ENCODE results near the gene TBX19. TPM values are rescaled to one million over a fixed set of nuclear protein-coding genes. Genes with fewer than 3 reads are reported as not detected.
A peak's percentile ranks its signal among the peaks of the same experiment; 100 is the strongest.

TBX19 gene
- total RNA-seq, 1 experiment from 2014 or later, result 0.36 TPM

- no peaks in the 10 kb centered on the region for H4K20me1 ChIP-seq (ENCODE audit: low read length)
- no peaks in the 10 kb centered on the region for H3K9me2 ChIP-seq (replicated peaks; ENCODE audit: low read length)
- no peaks in the 10 kb centered on the region for H3K9me3 ChIP-seq (ENCODE audit: low read length)
- no peak overlapping the region for H3K4me2 ChIP-seq (ENCODE audit: low read length)
- H3K27me3 ChIP-seq (ENCODE audit: low read length), result no peaks in the 10 kb centered on the region
- H3K4me1 ChIP-seq (ENCODE audit: insufficient read depth, low read length), result peaks cover 38% of the 10 kb centered on the region
- H3K4me3 ChIP-seq (ENCODE audit: low read length), result no peak overlapping the region
- intact Hi-C loops (cut with micrococcal nuclease), result loop anchor here (1.0 kb wide), 1 partner anchor 12 kb away; no protein-coding TSS in a partner anchor
- H3K36me3 ChIP-seq (ENCODE audit: low read depth, low read length), result no peaks in the 10 kb centered on the region
- TF ChIP-seq, protein P1, sequence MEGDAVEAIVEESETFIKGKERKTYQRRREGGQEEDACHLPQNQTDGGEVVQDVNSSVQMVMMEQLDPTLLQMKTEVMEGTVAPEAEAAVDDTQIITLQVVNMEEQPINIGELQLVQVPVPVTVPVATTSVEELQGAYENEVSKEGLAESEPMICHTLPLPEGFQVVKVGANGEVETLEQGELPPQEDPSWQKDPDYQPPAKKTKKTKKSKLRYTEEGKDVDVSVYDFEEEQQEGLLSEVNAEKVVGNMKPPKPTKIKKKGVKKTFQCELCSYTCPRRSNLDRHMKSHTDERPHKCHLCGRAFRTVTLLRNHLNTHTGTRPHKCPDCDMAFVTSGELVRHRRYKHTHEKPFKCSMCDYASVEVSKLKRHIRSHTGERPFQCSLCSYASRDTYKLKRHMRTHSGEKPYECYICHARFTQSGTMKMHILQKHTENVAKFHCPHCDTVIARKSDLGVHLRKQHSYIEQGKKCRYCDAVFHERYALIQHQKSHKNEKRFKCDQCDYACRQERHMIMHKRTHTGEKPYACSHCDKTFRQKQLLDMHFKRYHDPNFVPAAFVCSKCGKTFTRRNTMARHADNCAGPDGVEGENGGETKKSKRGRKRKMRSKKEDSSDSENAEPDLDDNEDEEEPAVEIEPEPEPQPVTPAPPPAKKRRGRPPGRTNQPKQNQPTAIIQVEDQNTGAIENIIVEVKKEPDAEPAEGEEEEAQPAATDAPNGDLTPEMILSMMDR (conservative IDR thresholded peaks at IDR 0.05; ENCODE audit: low read depth, low read length), result no peak
- TF ChIP-seq EZH2 (IDR thresholded peaks at IDR 0.05; ENCODE audit: low read length, unreplicated experiment) (no peak), EZH2phosphoT487 (IDR thresholded peaks at IDR 0.05; ENCODE audit: borderline replicate concordance, low read length) (no peak)
- POLR2A ChIA-PET (ENCODE audit: unreplicated experiment), result no interaction called here
- ATAC-seq, result no peak
- H3K27ac ChIP-seq (ENCODE audit: low read length), result no peak overlapping the region
- H3F3A ChIP-seq (ENCODE audit: low read length, unreplicated experiment), result peaks cover 6% of the 10 kb centered on the region
- BruUV-seq (replicated peaks), result no TSS peak
- DNase-seq, result no peak
- no peak overlapping the region for H3K9ac ChIP-seq (ENCODE audit: low read length)
- H2AFZ ChIP-seq (ENCODE audit: low read length), result no peak overlapping the region
- CTCF ChIA-PET, result no interaction called here
- no peaks in the 10 kb centered on the region for H3K79me2 ChIP-seq (ENCODE audit: low read length)
These were observed 19.9 kb downstream of the TBX19 start for GRCh38 chr1:168300626-168301025.

- DNase-seq (peak; percentile 99), ATAC-seq (peak; percentile 93)
- H2AFZ ChIP-seq (ENCODE audit: low read length), result peak overlapping the region; percentile 9
- H3K27me3 ChIP-seq (ENCODE audit: low read length), result no peaks in the 10 kb centered on the region
- intact Hi-C loops (cut with micrococcal nuclease), result loop anchor here (1.0 kb wide), 1 partner anchor 13 kb away; no protein-coding TSS in a partner anchor
- no TSS peak for BruUV-seq (replicated peaks)
- no peaks in the 10 kb centered on the region for H4K20me1 ChIP-seq (ENCODE audit: low read length)
- no peaks in the 10 kb centered on the region for H3K36me3 ChIP-seq (ENCODE audit: low read depth, low read length)
- peaks cover 6% of the 10 kb centered on the region for H3F3A ChIP-seq (ENCODE audit: low read length, unreplicated experiment)
- H3K9me3 ChIP-seq (ENCODE audit: low read length), result no peaks in the 10 kb centered on the region
- POLR2A ChIA-PET (ENCODE audit: unreplicated experiment), result interaction anchor here (0.6 kb wide), 1 partner anchor 51 kb away, joined by 12 read pairs; no protein-coding TSS in a partner anchor
- 0 out of 2 replicates have a peak overlapping the region, but pooled peaks have one; percentile 8 for H3K4me3 ChIP-seq (ENCODE audit: low read length)
- H3K9me2 ChIP-seq (replicated peaks; ENCODE audit: low read length), result no peaks in the 10 kb centered on the region
- peaks cover 38% of the 10 kb centered on the region for H3K4me1 ChIP-seq (ENCODE audit: insufficient read depth, low read length)
- TF ChIP-seq EZH2 (IDR thresholded peaks at IDR 0.05; ENCODE audit: low read length, unreplicated experiment) (no peak), EZH2phosphoT487 (IDR thresholded peaks at IDR 0.05; ENCODE audit: borderline replicate concordance, low read length) (no peak)
- TF ChIP-seq, protein P1 (conservative IDR thresholded peaks at IDR 0.05; ENCODE audit: low read depth, low read length), result no peak
- H3K4me2 ChIP-seq (ENCODE audit: low read length), result peak overlapping the region; percentile 50
- H3K79me2 ChIP-seq (ENCODE audit: low read length), result no peaks in the 10 kb centered on the region
- peak overlapping the region; percentile 76 for H3K27ac ChIP-seq (ENCODE audit: low read length)
- peak overlapping the region; percentile 9; the same call in 1 of the 2 replicates for H3K9ac ChIP-seq (ENCODE audit: low read length)
- CTCF ChIA-PET, result interaction anchor here (0.7 to 0.9 kb wide), 3 partner anchors 20 to 95 kb away, joined by 3 to 9 read pairs (median 6); no protein-coding TSS in a partner anchor
These were observed 21.1 kb downstream of the TBX19 start for GRCh38 chr1:168301664-168302320.

Measured in PC-3 (cell line).